Measurements from ENCODE around the gene CLNK. TPM values are rescaled to one million over a fixed set of nuclear protein-coding genes. Genes with fewer than 3 reads are reported as not detected.

Gene CLNK
- total and polyA plus RNA-seq, 4 donors: under 0.01 to 0.01 (median under 0.01) TPM; not detected in 1

DNA sequence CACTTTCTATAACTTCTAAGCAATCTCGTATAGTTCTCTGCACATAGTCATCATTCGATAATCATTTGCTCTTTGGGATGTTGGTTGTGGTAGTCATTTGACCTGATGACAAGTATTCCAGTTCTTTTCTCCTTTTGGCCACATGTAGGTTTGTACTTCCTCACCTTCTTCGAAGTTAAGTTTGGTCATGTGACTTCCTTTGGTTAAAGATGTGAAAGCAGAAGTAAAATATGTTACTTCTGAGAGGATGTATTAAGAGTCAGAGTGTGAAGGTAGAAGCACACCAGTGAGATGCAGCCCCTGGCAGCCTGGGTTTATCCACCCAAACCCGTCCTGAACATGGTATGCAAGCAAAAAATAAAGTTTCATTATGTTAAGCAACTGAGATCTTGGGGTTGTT lies 178.5 kb downstream of the CLNK start:
- H3K4me1 ChIP-seq (ENCODE audit: control insufficient read depth in 4 of 4, insufficient read depth in 4 of 4, low read length in 3 of 4): no peaks in the 10 kb centered on the region
- no peaks in the 10 kb centered on the region for H3K27me3 ChIP-seq (ENCODE audit: control insufficient read depth in 4 of 4, insufficient read depth in 4 of 4, low read length in 3 of 4)
- no peak overlapping the region for H3K9ac ChIP-seq (ENCODE audit: low read depth in 1 of 2, low read length in 2 of 2)
- no peak for DNase-seq (ENCODE audit: low spot score)
- TF ChIP-seq SP1 (IDR thresholded peaks at IDR 0.05) (no peak), EGR1 (IDR thresholded peaks at IDR 0.05; ENCODE audit: low read depth in 2 of 2) (no peak), HNF4A (conservative IDR thresholded peaks at IDR 0.05) (no peak), FOXA1 (IDR thresholded peaks at IDR 0.05) (no peak), RXRA (IDR thresholded peaks at IDR 0.05) (no peak)
- TF ChIP-seq, protein P1, sequence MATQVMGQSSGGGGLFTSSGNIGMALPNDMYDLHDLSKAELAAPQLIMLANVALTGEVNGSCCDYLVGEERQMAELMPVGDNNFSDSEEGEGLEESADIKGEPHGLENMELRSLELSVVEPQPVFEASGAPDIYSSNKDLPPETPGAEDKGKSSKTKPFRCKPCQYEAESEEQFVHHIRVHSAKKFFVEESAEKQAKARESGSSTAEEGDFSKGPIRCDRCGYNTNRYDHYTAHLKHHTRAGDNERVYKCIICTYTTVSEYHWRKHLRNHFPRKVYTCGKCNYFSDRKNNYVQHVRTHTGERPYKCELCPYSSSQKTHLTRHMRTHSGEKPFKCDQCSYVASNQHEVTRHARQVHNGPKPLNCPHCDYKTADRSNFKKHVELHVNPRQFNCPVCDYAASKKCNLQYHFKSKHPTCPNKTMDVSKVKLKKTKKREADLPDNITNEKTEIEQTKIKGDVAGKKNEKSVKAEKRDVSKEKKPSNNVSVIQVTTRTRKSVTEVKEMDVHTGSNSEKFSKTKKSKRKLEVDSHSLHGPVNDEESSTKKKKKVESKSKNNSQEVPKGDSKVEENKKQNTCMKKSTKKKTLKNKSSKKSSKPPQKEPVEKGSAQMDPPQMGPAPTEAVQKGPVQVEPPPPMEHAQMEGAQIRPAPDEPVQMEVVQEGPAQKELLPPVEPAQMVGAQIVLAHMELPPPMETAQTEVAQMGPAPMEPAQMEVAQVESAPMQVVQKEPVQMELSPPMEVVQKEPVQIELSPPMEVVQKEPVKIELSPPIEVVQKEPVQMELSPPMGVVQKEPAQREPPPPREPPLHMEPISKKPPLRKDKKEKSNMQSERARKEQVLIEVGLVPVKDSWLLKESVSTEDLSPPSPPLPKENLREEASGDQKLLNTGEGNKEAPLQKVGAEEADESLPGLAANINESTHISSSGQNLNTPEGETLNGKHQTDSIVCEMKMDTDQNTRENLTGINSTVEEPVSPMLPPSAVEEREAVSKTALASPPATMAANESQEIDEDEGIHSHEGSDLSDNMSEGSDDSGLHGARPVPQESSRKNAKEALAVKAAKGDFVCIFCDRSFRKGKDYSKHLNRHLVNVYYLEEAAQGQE (IDR thresholded peaks at IDR 0.05): no peak
- no peaks in the 10 kb centered on the region for H3K9me3 ChIP-seq (ENCODE audit: control insufficient read depth in 4 of 4, low read length in 3 of 4)
- H3K4me3 ChIP-seq (ENCODE audit: low read depth in 1 of 3, low read length in 3 of 3): no peak overlapping the region
- no peak overlapping the region for H3K27ac ChIP-seq (ENCODE audit: low read depth in 1 of 2, low read length in 2 of 2)
- H3K36me3 ChIP-seq (ENCODE audit: control insufficient read depth in 4 of 4, insufficient read depth in 3 of 4, low read depth in 1 of 4, low read length in 3 of 4): no peaks in the 10 kb centered on the region
- WGBS: 83% methylated on average over 4 of the region's 4 CpGs

DNA sequence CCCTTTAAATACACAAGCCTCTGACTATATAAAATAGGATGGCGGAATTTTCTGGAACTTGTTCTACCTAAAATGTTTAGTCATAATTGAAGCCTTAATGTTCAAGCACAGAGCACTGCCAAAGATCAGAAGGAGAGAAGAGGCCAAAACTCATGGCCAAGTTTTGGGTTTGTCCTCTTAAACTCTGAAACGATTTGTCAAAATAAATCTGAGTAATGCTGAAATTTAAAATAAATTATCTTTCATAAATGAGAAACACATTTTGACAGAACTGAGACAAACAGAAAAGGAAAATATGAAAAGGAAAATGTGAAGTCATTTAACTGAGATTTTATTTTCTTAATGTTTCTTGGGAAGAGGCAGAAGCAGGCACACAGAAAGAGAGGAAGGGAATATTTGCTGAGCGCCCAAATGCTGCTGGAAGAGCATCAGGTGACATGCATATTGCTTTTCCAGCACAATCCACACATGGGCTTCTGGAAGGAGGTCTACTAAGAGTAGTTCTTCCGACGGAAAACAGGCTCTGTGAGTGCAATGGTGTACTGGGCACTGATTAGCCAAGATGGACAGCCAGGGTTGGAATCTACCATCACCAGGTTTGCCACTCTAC lies 179.9 kb downstream of the CLNK start:
- WGBS: 69% methylated on average over 5 of the region's 5 CpGs
- H3K9me3 ChIP-seq (ENCODE audit: control insufficient read depth in 4 of 4, low read length in 3 of 4): no peaks in the 10 kb centered on the region
- H3K9ac ChIP-seq (ENCODE audit: low read depth in 1 of 2, low read length in 2 of 2): no peak overlapping the region
- H3K27ac ChIP-seq (ENCODE audit: low read depth in 1 of 2, low read length in 2 of 2): no peak overlapping the region
- no peak for TF ChIP-seq YY1 (IDR thresholded peaks at IDR 0.05)
- TF ChIP-seq, protein P2, sequence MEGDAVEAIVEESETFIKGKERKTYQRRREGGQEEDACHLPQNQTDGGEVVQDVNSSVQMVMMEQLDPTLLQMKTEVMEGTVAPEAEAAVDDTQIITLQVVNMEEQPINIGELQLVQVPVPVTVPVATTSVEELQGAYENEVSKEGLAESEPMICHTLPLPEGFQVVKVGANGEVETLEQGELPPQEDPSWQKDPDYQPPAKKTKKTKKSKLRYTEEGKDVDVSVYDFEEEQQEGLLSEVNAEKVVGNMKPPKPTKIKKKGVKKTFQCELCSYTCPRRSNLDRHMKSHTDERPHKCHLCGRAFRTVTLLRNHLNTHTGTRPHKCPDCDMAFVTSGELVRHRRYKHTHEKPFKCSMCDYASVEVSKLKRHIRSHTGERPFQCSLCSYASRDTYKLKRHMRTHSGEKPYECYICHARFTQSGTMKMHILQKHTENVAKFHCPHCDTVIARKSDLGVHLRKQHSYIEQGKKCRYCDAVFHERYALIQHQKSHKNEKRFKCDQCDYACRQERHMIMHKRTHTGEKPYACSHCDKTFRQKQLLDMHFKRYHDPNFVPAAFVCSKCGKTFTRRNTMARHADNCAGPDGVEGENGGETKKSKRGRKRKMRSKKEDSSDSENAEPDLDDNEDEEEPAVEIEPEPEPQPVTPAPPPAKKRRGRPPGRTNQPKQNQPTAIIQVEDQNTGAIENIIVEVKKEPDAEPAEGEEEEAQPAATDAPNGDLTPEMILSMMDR (IDR thresholded peaks at IDR 0.05; ENCODE audit: low read depth, low read length, missing input control): no peak
- no peaks in the 10 kb centered on the region for H3K36me3 ChIP-seq (ENCODE audit: control insufficient read depth in 4 of 4, insufficient read depth in 3 of 4, low read depth in 1 of 4, low read length in 3 of 4)
- H3K4me3 ChIP-seq (ENCODE audit: low read depth in 1 of 3, low read length in 3 of 3): no peak overlapping the region
- H3K4me1 ChIP-seq (ENCODE audit: control insufficient read depth in 4 of 4, insufficient read depth in 4 of 4, low read length in 3 of 4): no peaks in the 10 kb centered on the region
- no peaks in the 10 kb centered on the region for H3K27me3 ChIP-seq (ENCODE audit: control insufficient read depth in 4 of 4, insufficient read depth in 4 of 4, low read length in 3 of 4)
- no peak for DNase-seq (ENCODE audit: low spot score)

DNA sequence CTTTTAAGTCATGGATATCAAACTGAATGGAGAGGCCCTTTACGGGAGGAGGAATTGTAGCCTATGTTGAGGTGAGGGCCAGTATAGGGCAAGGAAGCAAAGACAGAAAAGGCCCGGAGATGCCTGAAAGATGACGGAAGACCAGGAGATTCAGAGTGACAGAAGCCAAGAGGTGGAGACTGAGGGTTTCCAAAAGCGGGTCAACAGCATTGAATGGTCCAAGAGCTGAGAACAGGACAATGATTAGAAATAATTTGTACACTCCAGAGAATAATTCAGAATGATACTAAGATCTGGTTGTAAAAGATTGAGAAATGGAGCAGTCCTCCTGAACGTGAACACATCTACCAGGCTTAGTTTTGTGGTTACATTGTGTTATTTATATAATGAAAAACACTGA lies 181.9 kb downstream of the CLNK start:
- H3K4me1 ChIP-seq (ENCODE audit: control insufficient read depth in 4 of 4, insufficient read depth in 4 of 4, low read length in 3 of 4): no peaks in the 10 kb centered on the region
- TF ChIP-seq SP1 (IDR thresholded peaks at IDR 0.05): no peak
- TF ChIP-seq YY1 (IDR thresholded peaks at IDR 0.05): no peak
- no peak for TF ChIP-seq TAF1 (conservative IDR thresholded peaks at IDR 0.05)
- TF ChIP-seq, protein P1 (IDR thresholded peaks at IDR 0.05): no peak
- TF ChIP-seq, protein P3, sequence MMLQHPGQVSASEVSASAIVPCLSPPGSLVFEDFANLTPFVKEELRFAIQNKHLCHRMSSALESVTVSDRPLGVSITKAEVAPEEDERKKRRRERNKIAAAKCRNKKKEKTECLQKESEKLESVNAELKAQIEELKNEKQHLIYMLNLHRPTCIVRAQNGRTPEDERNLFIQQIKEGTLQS (IDR thresholded peaks at IDR 0.05): no peak
- TF ChIP-seq, protein P4, sequence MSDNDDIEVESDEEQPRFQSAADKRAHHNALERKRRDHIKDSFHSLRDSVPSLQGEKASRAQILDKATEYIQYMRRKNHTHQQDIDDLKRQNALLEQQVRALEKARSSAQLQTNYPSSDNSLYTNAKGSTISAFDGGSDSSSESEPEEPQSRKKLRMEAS (IDR thresholded peaks at IDR 0.05): no peak
- TF ChIP-seq, protein P5, sequence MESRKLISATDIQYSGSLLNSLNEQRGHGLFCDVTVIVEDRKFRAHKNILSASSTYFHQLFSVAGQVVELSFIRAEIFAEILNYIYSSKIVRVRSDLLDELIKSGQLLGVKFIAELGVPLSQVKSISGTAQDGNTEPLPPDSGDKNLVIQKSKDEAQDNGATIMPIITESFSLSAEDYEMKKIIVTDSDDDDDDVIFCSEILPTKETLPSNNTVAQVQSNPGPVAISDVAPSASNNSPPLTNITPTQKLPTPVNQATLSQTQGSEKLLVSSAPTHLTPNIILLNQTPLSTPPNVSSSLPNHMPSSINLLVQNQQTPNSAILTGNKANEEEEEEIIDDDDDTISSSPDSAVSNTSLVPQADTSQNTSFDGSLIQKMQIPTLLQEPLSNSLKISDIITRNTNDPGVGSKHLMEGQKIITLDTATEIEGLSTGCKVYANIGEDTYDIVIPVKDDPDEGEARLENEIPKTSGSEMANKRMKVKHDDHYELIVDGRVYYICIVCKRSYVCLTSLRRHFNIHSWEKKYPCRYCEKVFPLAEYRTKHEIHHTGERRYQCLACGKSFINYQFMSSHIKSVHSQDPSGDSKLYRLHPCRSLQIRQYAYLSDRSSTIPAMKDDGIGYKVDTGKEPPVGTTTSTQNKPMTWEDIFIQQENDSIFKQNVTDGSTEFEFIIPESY (IDR thresholded peaks at IDR 0.05): no peak
- no peak for TF ChIP-seq JUND (IDR thresholded peaks at IDR 0.05)
- no peak for TF ChIP-seq RXRA (IDR thresholded peaks at IDR 0.05)
- TF ChIP-seq HNF4G (IDR thresholded peaks at IDR 0.05): no peak
- no peak for TF ChIP-seq EGR1 (IDR thresholded peaks at IDR 0.05; ENCODE audit: low read depth in 2 of 2)
- no peak overlapping the region for H3K27ac ChIP-seq (ENCODE audit: low read depth in 1 of 2, low read length in 2 of 2)
- H3K9me3 ChIP-seq (ENCODE audit: control insufficient read depth in 4 of 4, low read length in 3 of 4): no peaks in the 10 kb centered on the region
- H3K4me3 ChIP-seq (ENCODE audit: low read depth in 1 of 3, low read length in 3 of 3): no peak overlapping the region
- H3K36me3 ChIP-seq (ENCODE audit: control insufficient read depth in 4 of 4, insufficient read depth in 3 of 4, low read depth in 1 of 4, low read length in 3 of 4): no peaks in the 10 kb centered on the region
- WGBS: 91% methylated on average over 5 of the region's 5 CpGs
- H3K9ac ChIP-seq (ENCODE audit: low read depth in 1 of 2, low read length in 2 of 2): no peak overlapping the region
- no peak for DNase-seq (ENCODE audit: low spot score)
- peaks cover 0 to 4% (median 0%) of the 10 kb centered on the region in 4 donors for H3K27me3 ChIP-seq (ENCODE audit: control insufficient read depth in 4 of 4, insufficient read depth in 4 of 4, low read length in 3 of 4)
